GM18907 (cell line): ENCODE measurements around the gene PDCD1.
"Not testable (repeated sequence)": the region's sequence is repeated elsewhere in the genome, so short reads cannot be mapped to it uniquely, and the experiment has no call there.

Experiments
- ATAC-seq: cut with Tn5 transposase; IDR thresholded peaks from one replicate; pipeline ENCODE4 v1.9.1; 2021; ENCODE audit warnings: mild to moderate bottlenecking, moderate library complexity; ENCODE audit not compliant: unreplicated experiment

The PDCD1 gene

DNA sequence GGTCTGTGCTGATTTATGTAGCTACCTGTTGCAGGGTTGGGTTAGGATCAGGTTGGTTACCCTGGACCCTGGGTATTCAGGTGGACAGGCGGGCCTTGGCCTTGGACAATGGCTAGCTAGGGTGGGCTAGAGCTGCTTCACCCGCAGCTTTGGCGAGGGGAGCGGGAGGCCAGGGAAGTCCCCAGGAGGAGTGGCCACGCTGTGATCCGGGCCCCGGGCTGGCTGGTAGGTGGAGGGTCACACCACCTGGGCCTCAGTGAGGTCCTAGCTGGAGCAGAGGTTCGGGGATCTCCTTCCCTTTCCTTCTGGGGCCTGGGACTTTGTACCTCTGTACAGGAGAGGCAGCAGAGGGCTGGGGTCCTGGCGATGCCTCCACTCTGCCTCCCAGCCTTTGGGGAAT is 20.6 kb upstream of the PDCD1 start:
- ATAC-seq = no peak

DNA sequence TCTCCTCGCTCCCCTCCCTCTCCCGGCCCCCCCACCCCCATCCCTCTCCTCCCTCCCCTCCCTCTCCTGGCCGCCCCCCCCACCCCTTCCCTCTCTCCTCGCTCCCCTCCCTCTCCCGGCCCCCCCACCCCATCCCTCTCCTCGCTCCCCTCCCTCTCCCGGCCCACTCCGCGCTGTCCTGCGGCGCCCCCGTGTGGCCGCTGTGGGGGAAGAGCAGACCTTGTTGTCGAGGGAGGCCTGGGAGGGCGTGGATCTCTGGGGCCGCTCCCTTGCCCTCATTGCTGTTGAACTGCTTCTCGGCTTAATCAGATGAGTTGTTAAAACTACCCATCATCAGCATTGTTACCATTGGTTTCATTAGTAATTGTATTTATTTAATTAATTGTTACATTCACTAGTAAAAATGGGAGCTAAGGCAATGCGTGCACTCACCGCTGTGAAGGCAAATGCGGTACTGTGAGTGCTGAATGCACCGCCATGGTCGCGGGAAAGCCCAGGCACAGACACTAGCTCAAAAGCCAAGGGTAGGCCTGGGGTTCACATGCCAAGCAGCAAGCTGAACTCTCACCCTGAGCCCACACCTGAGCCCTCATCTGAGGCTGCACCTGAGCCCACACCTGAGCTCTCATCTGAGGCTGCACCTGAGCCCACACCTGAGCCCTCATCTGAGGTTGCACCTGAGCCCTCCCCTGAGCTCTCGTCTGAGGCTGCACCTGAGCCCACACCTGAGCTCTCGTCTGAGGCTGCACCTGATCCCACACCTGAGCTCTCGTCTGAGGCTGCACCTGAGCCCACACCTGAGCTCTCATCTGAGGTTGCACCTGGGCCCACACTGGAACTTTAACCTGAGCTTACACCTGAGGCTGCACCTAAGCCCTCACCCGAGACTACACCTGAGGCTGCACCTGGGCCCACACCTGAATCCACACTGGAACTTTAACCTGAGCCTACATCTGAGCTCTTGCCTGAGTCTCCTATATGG is 19.6 kb upstream of the PDCD1 start:
- ATAC-seq = no peak

DNA sequence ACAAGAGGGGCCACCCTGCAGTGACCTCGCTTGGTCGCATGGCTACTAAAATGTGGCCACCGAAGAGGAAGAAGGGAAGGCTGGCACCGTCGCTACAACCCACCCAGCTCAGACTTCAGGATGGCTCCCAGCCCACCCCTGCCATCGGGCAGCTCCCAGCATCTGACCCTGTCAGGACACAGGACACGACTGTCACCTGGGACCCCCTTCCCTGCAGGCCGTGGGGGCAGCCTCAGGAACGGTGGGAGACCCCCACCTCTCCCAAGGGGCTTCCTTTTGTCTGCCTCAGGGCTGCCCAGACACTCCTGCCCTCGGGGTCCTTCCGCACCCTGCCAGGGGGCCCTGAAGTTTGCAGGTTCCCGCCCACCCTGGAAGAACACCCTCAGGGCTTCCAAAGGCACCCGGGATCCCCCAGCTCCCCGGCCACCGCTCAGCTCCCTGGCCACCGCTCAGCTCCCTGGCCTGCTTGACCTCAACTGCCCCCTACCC is 18.5 kb upstream of the PDCD1 start:
- ATAC-seq = no peak

GRCh38 chr2:241876528-241877196 is 18.0 kb upstream of the PDCD1 start:
- ATAC-seq = no peak

DNA sequence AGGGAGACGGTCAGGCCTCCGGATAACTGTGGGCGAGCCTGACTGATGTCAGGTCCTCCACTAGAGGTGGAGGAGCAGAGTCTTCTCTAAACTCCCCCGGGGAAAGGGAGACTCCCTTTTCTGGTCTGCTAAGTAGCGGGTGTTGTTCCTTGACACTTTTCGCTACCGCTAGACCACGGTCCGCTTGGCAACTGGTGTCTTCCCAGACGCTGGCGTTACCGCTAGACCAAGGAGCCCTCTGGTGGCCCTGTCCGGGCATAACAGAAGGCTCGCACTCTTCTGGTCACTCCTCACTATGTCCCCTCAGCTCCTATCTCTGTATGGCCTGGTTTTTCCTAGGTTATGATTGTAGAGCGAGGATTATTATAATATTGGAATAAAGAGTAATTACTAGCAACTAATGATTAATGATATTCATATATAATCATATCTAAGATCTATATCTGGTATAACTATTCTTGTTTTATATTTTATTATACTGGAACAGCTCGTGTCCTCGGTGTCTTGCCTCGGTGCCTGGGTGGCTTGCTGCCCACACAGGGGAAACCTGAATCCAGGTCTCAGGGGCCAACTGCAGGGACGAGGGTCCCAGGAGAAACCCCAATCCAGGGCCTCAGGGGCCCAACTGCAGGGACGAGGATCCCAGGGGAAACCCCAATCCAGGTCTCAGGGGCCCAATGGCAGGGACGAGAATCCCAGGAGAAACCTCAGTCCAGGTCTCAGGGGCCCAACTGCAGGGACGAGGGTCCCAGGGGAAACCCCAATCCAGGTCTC is 17.2 kb upstream of the PDCD1 start:
- not testable (repeated sequence) for ATAC-seq

GRCh38 chr2:241874277-241874925 is 15.7 kb upstream of the PDCD1 start:
- ATAC-seq = no peak

GRCh38 chr2:241873803-241874110 is 15.1 kb upstream of the PDCD1 start:
- no peak for ATAC-seq

DNA sequence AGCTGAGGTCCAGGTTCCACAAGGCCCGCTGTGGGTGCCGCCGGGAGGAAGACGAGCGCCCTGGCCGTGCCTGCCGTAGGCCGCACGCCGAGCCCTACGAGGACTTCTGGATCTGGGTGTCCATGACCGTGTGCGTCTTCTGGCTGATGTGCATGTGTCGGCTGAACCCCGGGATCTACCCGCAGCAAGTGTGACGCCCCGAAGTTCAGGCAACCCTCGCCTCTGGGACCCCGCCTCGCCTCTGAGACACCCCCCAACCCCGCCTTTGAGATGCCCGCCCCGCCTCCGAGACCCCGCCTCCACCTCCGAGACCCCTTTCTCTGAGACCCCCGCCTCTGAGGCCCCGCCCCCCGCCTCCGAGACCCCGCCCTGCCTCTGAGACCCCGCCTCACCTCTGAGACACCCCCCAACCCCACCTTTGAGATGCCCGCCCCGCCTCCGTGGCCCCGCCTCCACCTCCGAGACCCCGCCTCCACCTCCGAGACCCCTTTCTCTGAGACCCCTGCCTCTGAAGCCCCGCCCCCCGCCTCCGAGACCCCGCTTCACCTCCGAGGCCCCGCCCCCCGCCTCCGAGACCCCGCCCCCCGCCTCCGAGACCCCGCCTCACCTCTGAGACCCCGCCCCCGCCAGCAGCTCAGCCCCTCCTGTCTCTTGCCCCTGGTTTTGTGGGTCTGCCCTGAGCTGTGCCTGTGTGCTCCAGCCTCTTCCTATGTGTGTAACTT is 14.5 kb upstream of the PDCD1 start:
- no peak for ATAC-seq

GRCh38 chr2:241872313-241872642 is 13.6 kb upstream of the PDCD1 start:
- no peak for ATAC-seq

DNA sequence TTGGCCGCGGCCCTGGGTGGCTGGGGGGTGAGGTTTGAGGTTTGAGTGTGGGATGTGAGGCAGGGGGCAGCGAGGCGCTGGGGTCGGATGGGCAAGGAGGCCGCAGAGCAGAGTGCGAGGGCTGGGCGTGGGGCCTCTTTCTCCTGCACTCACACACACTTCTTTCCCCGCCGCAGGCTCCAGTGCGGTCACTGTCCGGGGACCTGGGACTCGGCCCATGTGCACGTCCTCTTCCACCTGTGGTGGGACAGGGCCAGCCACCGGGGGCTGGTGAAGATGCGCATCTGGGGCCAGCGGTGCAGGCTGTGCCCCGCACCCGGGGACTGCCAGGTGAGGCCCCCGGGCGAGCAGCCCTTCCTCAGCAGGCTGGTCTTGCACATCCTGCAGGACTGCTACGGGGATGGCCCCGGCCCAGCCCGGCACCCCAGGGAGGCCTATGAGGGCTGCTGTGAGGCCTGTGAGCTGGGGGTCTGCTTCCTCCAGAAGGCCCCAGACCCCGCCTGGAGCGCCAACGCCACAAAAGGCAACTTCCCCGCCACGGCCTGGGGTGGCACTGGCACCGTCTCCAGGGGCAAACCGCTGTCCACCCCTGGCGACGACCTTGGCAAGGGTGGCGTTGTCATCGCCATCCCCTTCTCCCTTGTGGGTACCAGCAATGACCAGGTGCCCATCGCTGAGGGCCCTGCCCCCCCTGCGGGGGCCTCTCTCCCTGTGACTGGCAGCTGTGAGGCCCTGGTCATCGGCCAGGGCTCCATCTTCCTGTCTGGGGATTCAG is 13.0 kb upstream of the PDCD1 start:
- ATAC-seq = no peak

DNA sequence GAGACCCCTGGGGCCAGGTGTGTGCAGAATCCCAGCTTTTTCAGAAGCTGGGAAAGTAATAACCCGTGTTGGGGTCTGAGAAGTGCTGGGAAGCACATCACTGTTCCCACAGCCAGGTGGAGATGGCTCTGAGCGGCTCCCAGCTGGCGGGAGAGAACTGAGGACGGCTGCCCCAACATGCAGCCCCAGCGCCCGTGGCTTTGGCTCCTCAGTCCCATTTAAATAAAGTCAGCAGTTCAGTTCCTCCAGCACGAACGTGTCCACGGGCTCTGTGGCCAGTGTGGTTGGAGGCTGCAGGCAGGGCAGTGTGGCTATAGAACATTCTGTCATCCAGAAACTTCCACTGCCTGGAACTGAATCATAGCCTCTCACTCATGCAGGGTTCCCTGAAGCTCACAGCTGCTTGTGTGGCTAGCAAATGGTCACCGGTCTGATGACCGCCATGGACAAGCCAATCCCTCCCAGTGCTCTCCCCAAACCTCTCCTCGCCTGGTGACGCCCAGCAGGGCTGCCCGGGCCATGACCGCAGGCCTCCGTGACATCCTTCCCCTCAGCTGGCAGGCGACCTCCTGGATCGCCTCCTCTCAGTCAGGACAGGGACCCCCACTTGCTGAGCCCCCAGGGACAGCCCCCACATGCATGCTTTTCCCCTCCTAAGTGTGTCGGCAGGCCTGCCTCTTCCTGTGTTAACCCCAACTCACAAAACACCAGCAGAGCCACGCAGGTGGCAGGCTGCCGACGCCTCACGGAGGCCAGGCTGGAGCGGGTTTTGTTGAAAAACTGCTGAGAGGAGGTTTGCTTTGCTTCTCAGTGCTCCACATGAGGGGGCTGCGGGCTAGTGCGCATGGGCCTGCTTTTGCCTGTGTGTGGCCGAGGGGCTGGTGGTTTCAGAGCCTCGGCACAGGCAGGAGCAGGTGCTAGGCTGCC is 12.2 kb upstream of the PDCD1 start:
- ATAC-seq = no peak

DNA sequence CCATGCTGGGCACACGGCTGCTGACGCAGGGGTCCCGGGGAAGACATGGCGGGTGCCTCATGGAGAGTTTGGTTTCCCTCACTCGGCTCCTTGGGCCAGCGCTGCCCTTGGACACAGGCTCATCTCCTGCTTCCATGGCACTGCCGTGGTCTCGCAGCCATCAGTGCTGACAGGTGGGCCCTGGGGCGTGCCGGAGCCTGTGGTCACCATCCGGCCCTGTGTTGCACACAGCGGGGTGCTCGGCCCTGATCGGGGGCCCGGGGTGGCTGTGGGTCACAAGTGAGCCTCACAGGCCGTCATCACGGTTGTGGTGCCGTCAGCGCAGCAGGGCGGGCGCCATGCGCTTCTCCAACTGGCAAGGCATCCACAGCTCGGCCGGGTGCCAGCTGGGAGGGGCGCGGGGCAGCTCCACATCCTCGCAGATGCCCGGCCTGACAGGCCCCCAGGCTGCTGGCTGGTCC is 11.4 kb upstream of the PDCD1 start:
- ATAC-seq = no peak

- no peak for ATAC-seq
Measured at GRCh38 chr2:241869087-241869961, 10.6 kb upstream of the PDCD1 start, which contains the start of gene RTP5. RTP5 (plus strand) TSS chr2:241869729; CDS start chr2:241869757, 28 bp downstream.

DNA sequence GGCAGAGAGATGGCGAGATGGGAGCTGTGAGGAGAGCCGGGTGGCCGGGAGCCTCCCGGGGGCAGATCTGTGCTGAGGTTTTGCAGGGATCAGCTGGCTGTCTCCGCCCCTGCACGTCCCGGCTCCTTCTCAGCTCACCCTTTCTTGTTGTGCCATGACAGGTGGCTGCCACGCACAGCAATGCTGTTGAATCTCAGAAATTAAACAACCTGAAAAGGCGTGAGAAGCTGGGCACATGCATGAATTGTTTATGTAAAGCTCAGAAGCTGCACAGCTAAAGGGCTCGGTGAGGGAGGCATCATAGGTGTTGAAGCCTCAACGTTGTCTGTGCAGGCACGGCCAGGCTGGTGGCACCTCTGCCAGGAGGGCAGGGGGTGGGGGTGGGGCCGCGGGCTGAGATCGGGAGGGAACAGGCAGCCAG is 10.0 kb upstream of the PDCD1 start:
- ATAC-seq = no peak

GRCh38 chr2:241867776-241868420 is 9.2 kb upstream of the PDCD1 start:
- no peak for ATAC-seq

- no peak for ATAC-seq
Measured at GRCh38 chr2:241866790-241867645, 8.3 kb upstream of the PDCD1 start.
